Retina (tissue), 1 donor: ENCODE results near the gene DENND5B.
"Not testable (repeated sequence)": the region's sequence is repeated elsewhere in the genome, so short reads cannot be mapped to it uniquely, and the experiment has no call there.

Source experiments
- DNase-seq: peaks from one replicate; pipeline ENCODE4 v3.0.0-alpha.2; 2016

The DENND5B gene

DNA sequence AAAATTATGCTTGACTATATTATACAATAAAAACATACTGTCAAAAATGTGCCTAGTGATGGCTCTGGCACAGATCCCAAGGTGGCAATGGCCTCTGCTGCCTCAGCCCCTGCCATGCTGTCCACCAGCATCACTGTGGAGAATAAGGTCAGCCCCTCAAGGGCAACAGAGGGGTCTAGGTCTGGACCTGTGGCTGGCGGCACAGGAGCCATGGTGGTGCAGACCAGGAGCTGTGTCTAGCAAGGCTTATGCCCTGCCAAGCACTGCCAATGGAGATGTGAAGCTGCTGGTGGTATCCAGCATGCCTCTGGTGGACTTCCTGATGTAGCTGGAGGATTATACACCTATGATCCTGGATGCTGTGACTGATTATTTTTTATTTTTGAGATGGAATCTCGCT is 125.9 kb downstream of the DENND5B start:
- DNase-seq: no peak

DNA sequence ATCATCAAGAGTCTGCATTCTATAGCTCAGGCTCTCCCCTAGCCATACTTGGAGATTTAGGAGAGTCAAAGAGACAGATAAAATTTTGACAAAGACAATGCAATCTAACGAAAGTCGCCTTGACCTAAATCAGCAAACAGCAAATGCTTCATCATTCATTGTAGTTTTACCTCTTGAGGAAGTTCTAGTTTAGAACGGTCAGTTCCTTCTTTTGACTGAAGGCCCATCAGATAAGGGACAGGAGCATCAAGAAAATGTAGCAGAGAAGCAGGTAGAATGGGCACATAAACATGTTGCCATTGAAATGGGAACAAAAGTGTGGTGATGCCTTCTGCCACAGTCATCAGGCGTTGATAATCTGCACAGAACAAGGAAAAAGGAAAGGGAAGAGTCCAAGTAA is 130.9 kb downstream of the DENND5B start:
- DNase-seq: no peak

DNA sequence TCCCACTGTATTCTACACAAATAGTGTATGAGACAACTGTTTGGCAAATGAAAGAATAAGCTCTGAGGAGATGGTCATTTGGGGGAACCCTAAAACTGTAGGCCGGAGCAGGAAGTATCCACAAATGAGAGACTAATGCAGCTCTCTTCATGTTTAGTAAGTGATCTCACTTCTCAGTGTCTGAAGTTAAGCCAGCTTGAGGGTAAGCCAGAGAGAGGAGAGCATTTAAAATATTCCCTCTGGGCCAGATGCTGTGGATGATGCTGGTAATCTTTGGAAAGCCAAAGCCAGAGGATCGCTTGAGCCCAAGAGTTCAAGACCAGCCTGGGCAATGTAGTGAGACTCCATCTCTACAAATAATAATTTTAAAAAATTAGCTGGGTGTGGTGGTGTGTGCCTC is 134.4 kb downstream of the DENND5B start:
- DNase-seq: no peak

GRCh38 chr12:31444736-31445135 is 146.2 kb downstream of the DENND5B start:
- no peak for DNase-seq

DNA sequence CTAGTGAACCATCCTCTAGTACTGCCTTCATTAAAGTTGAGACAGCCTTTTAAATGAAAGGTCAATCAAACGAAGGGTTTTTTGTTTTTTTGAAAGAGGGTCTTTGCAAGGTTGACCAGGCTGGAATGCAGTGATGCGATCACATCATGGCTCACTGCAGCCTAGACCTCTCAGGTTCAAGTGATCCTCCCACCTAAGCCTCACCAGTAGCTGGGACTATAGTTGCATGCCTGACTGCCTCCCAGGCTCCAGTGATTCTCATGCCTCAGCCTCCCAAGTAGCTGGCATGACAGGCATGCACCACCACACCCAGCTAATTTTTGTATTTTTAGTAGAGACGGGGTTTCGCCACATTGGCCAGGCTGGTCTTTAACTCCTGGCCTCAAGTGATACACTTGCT is 150.3 kb downstream of the DENND5B start:
- no peak for DNase-seq

- no peak for DNase-seq
These were observed 150.8 kb downstream of the DENND5B start for GRCh38 chr12:31440134-31440533.

GRCh38 chr12:31431721-31432240 is 159.2 kb downstream of the DENND5B start:
- DNase-seq: no peak

DNA sequence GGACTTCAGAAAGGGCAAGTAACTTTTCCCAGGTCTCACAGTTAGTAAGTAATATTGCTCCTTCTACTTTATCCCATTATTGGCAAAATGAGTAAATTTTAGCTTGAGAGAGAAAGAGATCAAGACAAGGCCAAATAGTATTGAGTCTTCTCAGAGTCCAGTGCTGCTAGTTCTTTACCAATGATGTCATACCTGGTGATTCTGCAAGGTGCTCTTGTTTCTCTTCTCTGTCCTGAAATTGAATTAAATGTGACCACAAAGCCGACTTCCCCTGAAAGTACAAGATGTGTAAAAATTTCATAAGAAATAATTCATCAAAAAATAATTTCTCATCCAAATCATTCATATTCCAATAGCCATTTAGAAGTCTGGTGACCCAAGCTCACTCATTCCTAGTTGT is 167.5 kb downstream of the DENND5B start:
- DNase-seq: no peak

GRCh38 chr12:31412292-31412801 is 178.6 kb downstream of the DENND5B start:
- no peak for DNase-seq

GRCh38 chr12:31408763-31409162 is 182.2 kb downstream of the DENND5B start:
- no peak for DNase-seq

DNA sequence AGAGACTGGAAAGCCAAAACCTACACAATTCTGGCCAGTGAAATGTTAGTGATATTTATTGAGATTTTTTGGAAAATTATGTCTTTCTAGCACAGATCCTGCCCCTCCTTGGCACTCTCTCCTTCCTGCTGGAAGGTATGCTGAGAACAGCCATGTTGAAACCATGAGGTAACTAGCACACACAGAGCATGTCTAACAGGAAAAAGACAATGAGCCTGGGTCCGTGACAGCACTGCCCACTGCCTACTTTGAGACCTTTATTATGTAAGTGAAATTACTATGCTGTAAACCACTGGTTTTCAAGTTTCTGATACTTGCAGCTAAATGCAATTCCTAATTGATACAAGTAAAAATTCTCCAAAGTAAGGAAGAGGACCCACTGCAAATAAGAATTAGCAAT is 183.4 kb downstream of the DENND5B start:
- no peak for DNase-seq

DNA sequence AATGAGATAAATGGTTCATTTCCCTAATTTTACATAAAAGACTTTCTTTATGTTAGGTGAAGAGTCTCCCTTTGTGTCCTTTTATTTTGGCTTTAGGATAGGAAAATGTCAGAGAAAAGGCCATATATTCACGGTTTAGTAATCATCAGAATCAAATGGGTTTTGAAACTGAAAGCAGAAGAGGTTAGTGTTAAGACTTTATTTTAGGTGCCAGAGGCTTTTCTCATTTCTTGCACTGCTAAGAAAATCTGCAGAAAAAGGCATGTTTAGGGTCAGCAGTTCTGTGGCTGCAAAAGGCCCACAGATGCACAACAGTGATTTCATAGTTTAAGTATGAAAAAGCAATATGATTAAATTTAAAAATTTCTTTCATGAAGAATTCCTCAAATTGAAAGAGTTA is 184.6 kb downstream of the DENND5B start:
- no peak for DNase-seq

DNA sequence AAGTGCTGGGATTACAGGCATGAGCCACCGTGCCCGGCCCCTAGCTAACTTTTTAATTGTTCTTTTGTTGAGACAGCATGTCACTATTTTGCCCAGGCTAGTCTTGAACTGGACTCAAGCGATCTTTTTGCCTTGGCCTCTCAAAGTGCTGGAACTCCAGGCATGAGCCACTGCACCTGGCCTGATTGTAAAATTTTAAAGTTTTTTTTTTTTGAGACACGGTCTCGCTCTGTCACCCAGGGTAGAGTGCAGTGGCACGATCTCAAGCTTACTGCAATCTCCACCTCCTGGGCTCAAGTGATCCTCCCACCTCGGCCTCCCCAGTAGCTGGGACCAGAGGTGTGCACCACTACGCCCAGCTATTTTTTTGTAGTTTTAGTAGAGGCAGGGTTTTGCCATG is 185.9 kb downstream of the DENND5B start:
- DNase-seq: no peak

DNA sequence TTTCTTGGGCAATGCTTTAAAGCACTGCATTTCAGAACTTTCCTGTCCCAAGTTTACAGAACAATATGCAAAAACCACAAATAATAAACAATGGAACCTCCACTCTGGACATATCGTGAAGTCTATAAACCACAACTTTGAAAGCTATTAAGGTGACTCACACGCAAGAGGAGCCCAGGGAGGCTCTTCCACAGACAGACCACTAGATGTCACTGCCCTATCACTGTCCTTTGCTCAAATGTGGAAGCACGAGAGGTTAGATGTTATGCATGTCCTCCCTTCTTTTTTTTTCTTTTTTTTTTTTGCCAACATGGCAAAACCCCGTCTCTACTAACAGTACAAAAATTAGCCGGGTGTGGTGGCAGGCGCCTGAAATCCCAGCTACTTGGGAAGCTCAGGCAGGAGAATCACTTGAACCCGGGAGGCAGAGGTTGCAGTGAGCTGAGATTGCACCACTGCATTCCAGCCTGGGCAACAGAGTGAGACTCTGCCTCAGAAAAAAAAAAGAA is 187.8 kb downstream of the DENND5B start:
- DNase-seq: peak; percentile 77

DNA sequence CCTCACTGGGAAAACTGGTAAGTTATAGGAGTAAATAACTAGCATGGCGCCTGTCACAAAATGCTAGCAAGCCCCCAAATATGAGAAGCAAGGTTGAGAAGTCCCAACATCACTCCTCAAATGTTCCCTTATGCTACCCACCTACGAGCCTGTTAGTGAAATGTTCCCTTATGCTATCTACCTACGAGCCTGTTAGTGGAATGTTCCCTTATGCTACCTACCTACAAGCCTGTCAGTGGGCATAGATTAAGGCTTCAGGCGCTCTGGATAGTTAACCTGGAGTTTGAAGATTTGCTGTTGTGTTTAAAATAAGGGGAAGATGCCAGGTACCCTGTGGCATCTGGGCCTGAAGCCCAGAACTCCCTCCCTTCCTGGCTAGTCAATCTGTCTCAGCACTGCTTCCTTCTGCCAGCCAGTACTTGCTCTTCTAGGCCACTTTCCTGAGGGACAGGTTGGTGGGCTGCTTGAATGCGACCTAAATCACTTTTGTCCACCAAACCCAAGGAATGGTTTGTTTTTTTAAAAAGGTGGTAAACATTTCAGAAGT is 197.9 kb downstream of the DENND5B start:
- no peak for DNase-seq

DNA sequence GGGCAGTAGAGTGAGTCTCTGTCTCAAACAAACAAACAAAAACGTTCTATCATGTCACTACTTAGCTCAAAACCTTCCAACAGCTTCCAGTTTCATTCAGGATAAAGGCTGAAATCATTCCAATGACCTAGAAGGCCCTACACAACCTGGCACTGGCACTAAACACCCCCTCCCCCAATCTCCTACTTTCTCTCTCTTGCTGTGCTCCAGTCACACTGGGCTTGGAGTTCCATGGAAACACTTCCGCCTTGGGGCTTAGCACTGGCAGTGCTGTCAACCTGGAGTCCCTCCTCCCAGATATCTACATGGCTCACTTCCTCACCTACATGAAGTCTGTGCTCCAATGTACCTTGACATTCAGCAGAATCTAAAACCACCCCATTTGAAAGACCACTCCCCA is 199.9 kb downstream of the DENND5B start:
- no peak for DNase-seq

GRCh38 chr12:31388713-31389112 is 202.2 kb downstream of the DENND5B start:
- no peak for DNase-seq

- no peak for DNase-seq
These were observed 203.5 kb downstream of the DENND5B start for GRCh38 chr12:31387466-31387865.

DNA sequence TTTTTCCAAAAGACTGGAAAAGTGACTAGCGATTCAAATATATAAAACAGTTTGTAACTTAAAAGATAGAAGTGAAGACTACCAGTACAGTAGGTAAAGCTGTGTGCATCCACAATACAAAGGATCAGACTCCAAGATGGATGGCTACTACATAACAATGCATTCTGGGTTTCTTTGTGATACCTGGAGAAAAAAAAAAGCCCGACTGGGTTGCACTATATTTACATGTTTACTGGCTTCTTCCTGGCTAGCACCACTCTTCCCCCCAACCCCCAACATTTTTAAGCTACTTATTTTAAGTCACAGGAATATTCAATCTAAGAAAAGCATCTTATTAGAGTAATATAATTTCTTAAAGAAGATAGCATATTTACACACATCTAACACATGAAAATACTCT is 203.9 kb downstream of the DENND5B start:
- no peak for DNase-seq

GRCh38 chr12:31386364-31386777 is 204.6 kb downstream of the DENND5B start:
- no peak for DNase-seq

DNA sequence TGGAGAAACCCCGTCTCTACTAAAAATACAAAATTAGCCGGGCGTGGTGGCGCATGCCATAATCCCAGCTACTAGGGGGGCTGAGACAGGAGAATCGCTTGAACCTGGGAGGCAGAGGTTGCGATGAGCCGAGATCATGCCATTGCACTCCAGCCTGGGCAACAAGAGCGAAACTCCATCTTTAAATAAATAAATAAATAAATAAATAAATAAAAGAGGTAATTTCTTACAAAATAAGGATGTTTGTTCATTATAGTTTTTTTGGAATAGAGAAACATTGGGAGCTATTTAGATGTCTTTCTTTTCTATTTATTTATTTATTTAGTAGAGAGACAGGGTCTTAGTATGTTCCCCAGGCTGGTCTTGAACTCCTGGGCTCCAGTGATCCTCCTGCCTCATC is 213.7 kb downstream of the DENND5B start:
- DNase-seq: not testable (repeated sequence)

GRCh38 chr12:31375422-31375821 is 215.5 kb downstream of the DENND5B start:
- DNase-seq: not testable (repeated sequence)

DNA sequence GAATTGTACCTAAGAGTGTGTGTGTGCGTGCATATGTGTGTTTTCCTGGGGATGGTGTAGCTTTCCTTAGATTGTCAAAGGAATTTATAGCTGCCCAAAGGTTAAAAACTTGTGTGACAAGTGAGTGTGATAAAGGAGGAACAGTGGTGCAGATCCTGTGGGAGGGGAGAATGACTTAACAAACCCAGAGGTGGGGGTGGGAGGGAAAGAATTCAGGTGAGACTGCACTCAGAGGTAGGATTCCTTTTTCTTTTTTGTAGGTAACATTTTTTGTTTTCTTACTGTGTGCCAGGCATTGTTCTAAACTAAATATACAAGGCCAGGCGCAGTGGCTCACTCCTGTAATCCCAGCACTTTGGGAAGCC is 219.7 kb downstream of the DENND5B start:
- no peak for DNase-seq

- DNase-seq: peak; percentile 65
These were observed 220.2 kb downstream of the DENND5B start for GRCh38 chr12:31370531-31371255.
